HEK293 (cell line): Measurements from ENCODE around the gene ZNF236.

Experiments
- KLF16 ChIP-seq: fragments of 450-650 bp; formaldehyde crosslinking; IDR thresholded peaks from 2 replicates; pipeline ENCODE4 v1.5.1; 2017; ENCODE audit warnings: missing biosample characterization, missing genetic modification characterization
- KLF9 ChIP-seq: fragments of 450-650 bp; formaldehyde crosslinking; IDR thresholded peaks from 2 replicates; pipeline ENCODE4 v1.5.1; 2016; ENCODE audit warnings: missing biosample characterization, missing genetic modification characterization, low read depth
- SCRT1 ChIP-seq: fragments of 450-650 bp; formaldehyde crosslinking; IDR thresholded peaks from 2 replicates; pipeline ENCODE4 v1.5.1; 2016; ENCODE audit warnings: missing biosample characterization, missing genetic modification characterization, borderline replicate concordance
- SP2 ChIP-seq: fragments of 450-650 bp; formaldehyde crosslinking; IDR thresholded peaks from 2 replicates; pipeline ENCODE4 v1.5.1; 2016; ENCODE audit warnings: missing biosample characterization, missing genetic modification characterization
- TCF7L2 ChIP-seq: IDR thresholded peaks from 2 replicates; pipeline ENCODE4 v1.6.1; 2011; ENCODE audit warnings: low read depth, mild to moderate bottlenecking, inconsistent platforms, low read length, moderate library complexity, borderline replicate concordance
- YY2 ChIP-seq: fragments of 450-650 bp; formaldehyde crosslinking; IDR thresholded peaks from 2 replicates; pipeline ENCODE4 v1.5.1; 2016; ENCODE audit warnings: missing biosample characterization, missing genetic modification characterization
- ZNF19 ChIP-seq: fragments of 450-650 bp; formaldehyde crosslinking; IDR thresholded peaks from 2 replicates; pipeline ENCODE4; 2016; ENCODE audit warnings: missing biosample characterization, missing genetic modification characterization, low read depth
- ZNF292 ChIP-seq: fragments of 450-650 bp; formaldehyde crosslinking; IDR thresholded peaks from 2 replicates; pipeline ENCODE4 v1.5.1; 2016; ENCODE audit warnings: low read depth, missing biosample characterization, missing genetic modification characterization, borderline replicate concordance
- ZNF311 ChIP-seq: fragments of 450-650 bp; formaldehyde crosslinking; IDR thresholded peaks from 2 replicates; pipeline ENCODE4 v1.5.1; 2017; ENCODE audit warnings: missing biosample characterization, missing genetic modification characterization, borderline replicate concordance
- ZNF433 ChIP-seq: fragments of 450-650 bp; formaldehyde crosslinking; IDR thresholded peaks from 2 replicates; pipeline ENCODE4 v1.5.1; 2016; ENCODE audit warnings: missing biosample characterization, missing genetic modification characterization, low read depth
- ZNF837 ChIP-seq: fragments of 450-650 bp; formaldehyde crosslinking; IDR thresholded peaks from 2 replicates; pipeline ENCODE4 v1.5.1; 2016; ENCODE audit warnings: missing biosample characterization, missing genetic modification characterization
- TF ChIP-seq, protein P1 (sequence below): fragments of 450-650 bp; formaldehyde crosslinking; IDR thresholded peaks from 2 replicates; pipeline ENCODE4 v1.5.1; 2016; ENCODE audit warnings: missing biosample characterization, missing genetic modification characterization
- TF ChIP-seq, protein P2 (sequence below): fragments of 450-650 bp; formaldehyde crosslinking; IDR thresholded peaks from 2 replicates; pipeline ENCODE4 v1.5.1; 2016; ENCODE audit warnings: missing biosample characterization, missing genetic modification characterization

DNA sequence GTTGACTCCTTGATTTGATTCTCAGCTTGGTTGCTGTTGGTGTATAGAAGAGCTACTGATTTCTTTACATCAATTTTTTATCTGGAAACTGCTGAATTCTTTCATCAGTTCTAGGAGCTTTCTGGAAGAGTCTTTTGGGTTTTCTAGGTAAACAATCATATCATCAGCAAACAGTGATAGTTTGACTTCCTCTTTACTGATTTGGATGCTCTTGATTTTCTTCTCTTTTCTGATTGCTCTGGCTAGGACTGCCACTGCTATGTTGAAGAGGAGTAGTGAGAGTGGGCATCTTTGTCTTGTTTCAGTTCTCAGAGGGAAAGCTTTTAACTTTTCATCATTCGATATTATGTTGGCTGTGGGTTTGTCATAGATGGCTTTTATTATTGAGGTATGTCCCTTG lies 140.5 kb downstream of the ZNF236 start:
- TF ChIP-seq YY2 (tag by site-specific recombination), result no peak
- TF ChIP-seq, protein P1, sequence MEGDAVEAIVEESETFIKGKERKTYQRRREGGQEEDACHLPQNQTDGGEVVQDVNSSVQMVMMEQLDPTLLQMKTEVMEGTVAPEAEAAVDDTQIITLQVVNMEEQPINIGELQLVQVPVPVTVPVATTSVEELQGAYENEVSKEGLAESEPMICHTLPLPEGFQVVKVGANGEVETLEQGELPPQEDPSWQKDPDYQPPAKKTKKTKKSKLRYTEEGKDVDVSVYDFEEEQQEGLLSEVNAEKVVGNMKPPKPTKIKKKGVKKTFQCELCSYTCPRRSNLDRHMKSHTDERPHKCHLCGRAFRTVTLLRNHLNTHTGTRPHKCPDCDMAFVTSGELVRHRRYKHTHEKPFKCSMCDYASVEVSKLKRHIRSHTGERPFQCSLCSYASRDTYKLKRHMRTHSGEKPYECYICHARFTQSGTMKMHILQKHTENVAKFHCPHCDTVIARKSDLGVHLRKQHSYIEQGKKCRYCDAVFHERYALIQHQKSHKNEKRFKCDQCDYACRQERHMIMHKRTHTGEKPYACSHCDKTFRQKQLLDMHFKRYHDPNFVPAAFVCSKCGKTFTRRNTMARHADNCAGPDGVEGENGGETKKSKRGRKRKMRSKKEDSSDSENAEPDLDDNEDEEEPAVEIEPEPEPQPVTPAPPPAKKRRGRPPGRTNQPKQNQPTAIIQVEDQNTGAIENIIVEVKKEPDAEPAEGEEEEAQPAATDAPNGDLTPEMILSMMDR, result no peak
- no peak for TF ChIP-seq ZNF292
- no peak for TF ChIP-seq SP2 (tag by site-specific recombination)
- TF ChIP-seq KLF16 (tag by site-specific recombination), result no peak
- TF ChIP-seq ZNF837 (tag by site-specific recombination), result no peak
- no peak for TF ChIP-seq ZNF19
- no peak for TF ChIP-seq KLF9
- TF ChIP-seq SCRT1 (tag by site-specific recombination), result no peak
- TF ChIP-seq ZNF433, result no peak
- TF ChIP-seq TCF7L2, result no peak
- TF ChIP-seq, protein P2, sequence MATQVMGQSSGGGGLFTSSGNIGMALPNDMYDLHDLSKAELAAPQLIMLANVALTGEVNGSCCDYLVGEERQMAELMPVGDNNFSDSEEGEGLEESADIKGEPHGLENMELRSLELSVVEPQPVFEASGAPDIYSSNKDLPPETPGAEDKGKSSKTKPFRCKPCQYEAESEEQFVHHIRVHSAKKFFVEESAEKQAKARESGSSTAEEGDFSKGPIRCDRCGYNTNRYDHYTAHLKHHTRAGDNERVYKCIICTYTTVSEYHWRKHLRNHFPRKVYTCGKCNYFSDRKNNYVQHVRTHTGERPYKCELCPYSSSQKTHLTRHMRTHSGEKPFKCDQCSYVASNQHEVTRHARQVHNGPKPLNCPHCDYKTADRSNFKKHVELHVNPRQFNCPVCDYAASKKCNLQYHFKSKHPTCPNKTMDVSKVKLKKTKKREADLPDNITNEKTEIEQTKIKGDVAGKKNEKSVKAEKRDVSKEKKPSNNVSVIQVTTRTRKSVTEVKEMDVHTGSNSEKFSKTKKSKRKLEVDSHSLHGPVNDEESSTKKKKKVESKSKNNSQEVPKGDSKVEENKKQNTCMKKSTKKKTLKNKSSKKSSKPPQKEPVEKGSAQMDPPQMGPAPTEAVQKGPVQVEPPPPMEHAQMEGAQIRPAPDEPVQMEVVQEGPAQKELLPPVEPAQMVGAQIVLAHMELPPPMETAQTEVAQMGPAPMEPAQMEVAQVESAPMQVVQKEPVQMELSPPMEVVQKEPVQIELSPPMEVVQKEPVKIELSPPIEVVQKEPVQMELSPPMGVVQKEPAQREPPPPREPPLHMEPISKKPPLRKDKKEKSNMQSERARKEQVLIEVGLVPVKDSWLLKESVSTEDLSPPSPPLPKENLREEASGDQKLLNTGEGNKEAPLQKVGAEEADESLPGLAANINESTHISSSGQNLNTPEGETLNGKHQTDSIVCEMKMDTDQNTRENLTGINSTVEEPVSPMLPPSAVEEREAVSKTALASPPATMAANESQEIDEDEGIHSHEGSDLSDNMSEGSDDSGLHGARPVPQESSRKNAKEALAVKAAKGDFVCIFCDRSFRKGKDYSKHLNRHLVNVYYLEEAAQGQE (tag by site-specific recombination), result no peak
- TF ChIP-seq ZNF311 (tag by site-specific recombination), result no peak
